HG03066 (cell line): ENCODE measurements around the gene UBXN6.

Experiments used
- ATAC-seq: cut with Tn5 transposase; IDR thresholded peaks from one replicate; pipeline ENCODE4 v1.9.1; 2021; ENCODE audit warnings: low read depth; ENCODE audit not compliant: unreplicated experiment

The UBXN6 gene

DNA sequence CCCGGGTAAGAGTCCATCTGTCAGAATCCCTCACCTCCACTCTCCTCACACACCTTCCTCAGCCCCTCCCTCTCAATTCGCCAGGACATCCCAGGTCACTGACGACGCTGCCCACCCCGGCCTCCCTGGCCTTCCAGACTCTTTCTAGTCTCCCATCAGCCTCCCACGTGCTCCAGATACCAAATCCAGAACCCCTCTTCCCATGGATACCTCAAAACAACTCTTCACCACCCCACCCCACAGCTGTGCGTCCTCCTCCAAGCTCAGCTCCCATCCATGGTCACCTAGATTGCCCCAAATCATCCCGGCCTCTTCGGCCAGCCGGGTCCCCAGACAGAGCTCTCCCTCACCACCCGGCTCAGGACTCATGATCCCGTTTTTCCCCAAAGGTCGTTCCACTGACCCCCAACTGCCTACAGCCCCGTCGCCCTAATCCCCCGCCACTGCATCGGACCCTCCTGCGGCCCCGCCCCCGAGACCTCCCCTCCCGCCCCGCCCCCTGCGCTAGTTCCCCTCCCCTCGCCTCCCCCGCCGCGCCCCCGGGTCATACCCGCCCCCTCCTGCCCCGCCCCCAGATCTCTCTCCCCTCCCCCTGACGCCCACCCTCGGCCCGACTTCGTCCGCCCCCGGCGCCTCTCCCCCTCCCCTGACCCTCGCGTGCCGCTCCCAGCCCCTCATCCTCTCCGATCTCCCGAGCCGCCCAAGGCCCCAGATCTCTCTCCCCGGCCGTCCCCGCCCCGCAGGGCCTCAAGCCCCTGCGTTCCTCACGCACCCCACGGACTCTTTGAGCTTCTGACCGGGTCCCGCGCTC is 546 bp downstream of the UBXN6 start:
- peak; percentile 11 for ATAC-seq

DNA sequence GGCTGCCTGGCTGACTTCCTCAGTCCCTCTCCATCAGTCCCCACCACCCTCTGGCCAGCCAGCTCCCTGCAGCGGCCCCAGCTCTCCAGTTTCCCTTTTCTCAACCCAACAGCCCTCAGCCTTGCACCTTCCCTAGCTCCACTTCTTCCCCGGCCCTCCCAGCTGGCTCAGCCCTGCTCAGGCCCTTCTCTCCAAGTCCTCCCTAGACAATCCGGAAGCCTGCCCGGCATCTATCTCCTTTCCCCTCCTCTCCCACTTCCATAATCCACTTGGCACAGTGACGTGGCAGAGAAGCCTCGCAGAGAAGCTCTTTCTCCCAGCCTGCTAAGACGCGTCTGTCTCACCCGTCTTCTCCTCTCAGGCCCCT is 1.1 kb downstream of the UBXN6 start:
- no peak for ATAC-seq

DNA sequence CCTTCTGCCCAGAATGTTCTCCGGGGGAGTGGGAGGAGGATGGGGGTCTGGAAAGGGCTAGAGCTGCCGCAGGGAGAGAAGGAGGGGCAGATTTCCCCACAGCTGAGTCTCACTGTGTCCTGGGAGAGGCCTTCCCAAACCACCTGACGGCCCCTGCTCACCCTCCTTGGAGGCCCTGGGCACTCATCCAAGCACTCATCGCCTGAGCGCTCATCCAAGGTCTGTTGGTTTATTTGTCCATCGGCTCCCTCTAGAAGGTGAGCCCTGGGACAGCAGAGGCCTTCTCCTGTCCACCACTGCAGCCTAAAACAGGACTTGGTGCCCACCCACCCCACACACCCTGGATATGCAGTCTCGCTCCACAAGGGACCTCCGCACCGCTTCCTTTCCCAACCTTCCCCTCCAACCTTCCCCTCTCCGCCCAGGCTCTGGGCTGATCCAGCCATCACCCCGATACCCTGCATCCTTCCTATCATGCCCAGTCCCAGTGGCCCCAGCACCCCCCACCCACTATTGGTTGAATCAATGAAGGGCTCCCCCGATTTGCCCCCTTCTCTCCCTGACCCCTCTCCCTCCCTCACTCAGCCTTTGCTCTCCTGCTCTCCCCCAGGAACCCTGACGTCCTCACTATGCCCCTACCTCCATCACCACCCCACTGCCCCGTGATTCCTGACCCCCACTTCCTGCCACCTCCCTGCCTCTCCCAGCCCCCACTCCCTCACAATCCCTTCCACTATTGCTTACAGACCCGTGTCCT is 1.7 kb downstream of the UBXN6 start:
- no peak for ATAC-seq

DNA sequence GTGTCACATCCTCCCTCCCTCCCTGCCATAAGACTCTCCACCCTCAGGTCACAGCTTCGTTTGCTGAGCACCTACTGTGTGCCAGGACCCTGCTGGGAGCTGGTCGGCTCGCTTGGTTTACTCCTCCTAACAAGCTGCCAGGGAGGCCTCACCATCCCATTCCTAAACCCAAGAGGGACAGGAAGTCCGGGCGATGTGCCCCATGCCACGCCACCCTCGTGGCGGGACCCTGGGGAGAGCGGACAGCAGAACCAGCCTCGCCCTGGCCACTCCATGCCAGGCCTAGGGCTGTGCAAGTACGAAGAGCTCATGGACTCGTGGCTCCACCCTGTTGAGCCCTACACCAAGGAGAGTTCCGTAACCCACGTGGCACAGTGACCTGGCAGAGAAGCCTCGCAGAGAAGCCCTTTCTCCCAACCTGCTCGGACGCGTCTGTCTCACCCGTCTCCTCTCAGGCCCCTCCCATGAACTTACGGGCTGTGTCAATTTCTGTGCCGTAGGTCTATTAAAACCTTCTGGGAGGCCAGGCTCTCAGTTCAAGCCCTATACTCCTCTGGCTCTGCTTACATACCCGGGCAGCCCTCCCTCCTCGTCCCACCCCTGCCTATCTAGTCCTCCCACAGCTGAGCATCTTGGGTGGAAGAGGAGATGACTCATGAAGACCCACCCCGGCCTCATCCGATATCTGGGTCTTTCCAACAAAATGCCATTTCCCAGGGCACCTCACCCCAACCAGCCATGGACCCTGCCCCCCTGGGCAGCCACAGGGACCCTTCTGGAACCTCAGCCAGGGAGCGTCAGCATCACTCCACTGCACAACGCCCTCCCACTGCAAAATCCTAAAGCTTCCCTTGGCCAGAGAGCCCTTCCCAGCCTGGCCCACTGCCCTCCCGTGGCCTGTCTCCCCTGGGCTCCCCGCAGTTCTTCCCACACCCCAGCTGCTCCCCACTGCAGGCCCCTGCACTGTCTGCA is 2.6 kb downstream of the UBXN6 start:
- no peak for ATAC-seq

DNA sequence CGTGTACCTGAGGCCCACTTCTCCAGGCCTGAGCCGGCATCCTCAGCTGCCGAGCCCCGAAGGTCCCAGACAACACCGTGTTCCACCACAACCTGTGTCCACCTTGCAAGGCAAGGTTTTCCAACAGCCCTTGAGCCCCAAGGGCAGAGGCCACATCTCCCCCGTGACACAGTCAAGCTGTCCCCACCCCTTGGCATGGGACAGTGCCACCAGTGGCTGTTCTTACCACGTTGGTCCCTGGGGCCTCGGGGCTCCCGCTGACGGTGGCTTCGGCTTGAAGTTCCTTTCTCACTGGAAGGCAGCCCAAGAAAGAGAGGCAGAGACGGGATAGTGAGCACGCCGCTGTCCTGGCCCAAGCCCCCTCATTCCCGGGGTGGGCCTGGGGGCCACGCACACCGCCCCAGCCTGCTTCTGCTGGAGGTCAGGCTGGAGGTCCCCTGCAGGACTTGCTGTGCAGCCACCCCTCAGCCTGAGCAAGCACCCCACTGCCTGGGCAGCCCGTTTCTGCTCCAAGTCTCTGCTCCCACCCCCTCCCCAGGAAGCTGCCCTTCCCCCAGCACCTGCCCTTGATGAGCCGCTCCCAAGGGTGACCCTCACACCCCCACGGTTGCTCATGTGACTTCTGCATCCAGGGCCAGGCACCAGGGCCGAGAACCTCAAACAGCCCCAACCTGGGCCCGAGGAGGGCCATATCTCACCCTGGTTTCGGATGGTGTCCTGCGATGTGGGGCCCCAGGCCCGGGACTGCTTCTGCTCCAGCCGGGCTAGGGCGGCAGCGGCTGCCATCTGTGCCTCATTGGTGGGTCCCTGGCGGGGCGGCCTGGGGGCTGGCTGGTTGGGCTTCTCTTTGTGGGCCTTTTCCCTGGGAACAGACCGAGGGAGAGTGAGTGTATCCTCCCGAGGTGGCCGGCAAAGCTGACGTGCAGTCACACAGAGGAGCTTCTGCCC is 4.1 kb downstream of the UBXN6 start:
- ATAC-seq: no peak

DNA sequence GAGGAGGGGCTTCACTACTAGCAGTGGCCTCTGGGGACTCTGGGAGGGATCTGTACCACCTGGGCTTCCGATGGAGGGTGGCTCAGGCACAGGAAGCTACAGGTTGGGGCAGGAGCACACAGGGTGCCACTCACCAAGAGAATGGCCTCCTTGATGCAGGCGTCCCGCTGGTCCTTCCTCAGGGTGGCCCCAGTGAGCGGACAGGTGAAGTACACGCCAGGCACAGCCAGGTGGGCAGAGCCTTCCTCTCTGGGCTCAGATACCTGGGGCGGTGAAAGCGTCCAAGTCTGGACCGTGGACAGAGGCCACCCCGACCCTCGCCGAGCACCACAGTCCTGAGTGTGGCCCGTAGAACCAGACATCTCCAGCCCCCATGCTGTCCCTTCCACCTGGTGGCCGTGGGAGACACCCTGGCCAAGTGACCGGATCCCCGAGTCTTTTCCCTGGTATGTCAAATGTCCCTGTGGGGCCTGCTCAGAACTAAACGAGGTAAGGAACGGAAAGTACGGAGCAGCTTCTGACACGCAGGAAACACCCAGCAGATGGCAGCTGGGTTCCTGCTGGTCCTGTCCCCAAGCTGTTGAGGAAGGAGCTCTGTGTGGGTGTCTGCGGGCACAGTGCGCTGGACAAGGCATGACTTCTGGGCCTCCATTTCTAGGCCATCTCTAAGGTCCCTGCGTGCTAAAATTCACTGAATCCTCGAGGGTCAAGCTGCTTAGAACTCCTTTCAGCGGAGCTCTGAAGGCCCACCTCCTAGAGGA is 5.2 kb downstream of the UBXN6 start:
- ATAC-seq: no peak

DNA sequence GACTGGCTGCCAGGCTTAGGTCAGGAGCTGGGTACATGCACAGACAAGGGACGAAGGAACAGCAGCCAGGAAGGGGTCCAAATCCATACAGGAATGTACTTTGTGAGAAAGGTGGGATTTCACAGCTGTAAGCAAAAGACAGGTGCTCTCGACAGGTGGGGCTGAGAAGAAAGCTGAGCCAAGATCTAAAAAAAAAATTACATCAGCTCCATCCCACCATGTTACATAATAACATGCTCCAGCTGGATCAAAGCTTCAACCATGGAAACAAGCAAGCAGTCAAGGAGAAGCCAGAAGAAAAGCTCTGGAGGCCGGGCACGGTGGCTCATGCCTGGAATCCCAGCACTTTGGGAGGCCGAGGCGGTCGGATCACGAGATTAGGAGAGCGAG is 8.0 kb downstream of the UBXN6 start:
- no peak for ATAC-seq

DNA sequence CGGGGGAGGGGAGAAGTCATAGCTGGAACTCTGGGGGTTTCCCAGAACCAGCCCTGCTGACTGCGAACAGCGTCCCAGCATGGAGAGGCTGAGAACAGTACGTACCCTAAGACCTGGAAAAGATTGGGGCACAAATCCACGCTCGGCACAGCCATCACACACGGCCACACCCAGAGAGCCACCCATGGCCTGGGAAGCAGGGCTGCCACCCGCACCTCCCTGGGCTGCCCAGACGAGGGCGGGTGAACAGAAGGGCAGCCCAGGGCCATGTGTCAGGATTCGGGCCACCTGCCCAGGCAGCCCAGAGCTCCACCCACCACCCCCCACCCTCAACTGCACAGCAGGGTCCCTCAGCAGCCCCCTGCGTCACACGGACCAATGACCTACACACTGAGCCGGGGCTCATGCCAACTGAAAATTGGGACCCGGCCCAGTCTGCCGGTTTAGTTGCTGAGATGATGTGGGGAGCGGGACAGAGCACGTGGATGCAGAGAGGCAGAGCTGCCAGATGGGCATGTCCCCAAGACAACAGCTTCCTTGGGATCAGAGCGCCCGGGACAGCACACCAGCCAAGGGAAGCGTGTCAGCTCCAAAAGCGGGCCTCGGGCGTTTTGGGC is 8.5 kb downstream of the UBXN6 start:
- no peak for ATAC-seq

DNA sequence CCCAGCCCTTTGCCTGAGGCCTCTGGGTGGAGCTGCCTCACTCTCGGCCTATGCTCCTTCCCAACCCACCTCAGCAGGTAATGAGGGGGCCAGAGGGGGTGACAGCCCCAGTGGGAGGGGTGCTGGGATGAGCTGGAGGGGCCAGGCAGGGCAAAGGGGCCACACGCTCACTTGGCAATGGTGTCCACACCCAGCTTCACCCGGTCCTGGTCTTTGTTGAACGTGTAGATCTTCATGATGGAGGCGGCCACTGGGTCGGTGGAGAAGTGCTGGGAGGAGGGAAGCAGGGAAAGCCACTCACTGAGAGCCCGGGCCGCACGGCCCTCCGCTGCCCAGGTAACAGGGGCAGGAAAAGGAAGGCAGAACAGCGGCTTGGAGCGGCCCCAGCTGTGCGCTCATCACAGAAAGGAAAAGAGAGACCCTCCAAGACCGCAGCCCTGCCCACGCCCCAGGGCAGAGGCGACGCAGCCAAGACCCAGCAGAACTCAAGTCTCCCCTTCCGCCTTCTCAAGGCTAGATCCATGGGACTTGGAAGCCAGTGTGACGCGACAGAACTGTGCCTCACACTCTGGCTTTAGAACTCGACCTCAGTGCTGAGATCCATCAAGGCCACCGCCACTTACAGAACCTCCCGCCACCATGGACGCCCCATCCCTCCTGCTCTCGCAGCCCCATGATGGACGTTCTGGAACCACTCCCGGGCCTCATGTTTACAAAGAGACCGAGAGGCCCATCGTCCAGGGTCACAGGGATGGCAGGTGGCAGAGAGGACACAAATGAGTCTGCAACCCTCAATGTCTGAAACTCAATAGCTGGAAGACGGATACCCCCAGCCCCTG is 9.2 kb downstream of the UBXN6 start:
- no peak for ATAC-seq

DNA sequence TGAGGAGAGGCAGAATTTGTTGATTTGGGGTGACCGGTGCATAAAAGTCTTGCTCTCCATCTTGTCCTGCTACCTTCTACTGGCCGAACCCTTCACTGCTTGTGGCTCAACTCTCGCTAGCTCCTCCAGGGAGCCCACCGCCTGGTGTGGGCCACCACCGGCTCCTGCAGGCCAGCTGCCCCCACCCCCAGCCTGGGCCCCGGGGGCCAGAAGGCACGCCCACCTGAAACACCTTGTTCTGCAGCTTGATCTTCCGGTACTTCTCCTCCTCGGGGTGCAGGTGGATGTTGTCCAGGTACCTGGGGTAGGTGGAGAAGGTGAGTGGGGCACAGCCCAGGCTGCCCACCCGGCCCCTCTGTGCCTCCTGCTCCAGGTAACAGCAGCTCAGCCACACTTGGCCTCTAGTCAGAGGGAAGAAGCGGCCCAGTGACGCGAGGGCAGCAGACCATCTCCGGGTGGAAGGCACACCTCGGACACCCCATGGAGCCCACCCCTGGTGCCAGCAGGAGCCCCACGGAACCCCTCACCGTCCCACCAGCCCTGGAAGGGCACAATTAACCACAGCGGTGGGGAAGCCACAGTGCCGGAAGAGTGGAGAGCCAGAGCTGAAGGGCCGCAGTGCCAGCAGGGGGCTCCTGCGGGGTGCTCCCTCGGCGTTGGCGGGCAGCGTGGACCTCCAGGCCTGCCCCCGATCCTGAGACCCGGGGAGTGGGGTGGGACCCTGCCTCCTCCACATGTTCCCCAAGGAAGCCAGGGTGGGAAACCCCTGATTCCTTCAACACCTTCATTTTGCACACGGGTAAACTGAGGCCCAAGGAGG is 10.1 kb downstream of the UBXN6 start:
- ATAC-seq: no peak

DNA sequence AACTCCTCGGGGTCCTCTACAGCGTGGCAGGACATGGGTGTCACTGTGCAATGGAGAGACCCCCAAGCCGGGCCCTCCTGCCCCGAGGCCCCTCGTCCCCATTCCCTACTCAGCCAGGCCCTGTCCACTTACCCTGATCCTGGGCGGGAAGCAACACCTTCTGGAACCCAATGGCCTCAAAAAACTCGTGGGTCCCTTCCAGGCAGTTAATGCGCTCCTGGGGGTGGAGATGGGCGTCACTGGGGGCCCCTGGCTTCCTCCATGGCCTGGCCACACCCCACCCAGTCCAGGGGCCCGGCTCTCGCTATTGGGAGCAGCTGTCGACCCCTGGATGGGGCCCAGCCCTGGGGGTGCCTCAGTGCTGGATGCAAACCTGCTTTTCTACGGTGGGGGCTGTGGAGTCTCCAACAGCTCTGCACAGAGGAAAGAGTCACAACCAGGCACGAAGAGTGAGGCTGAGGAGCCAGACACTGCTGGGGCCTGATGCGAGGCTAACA is 10.8 kb downstream of the UBXN6 start:
- ATAC-seq: no peak

DNA sequence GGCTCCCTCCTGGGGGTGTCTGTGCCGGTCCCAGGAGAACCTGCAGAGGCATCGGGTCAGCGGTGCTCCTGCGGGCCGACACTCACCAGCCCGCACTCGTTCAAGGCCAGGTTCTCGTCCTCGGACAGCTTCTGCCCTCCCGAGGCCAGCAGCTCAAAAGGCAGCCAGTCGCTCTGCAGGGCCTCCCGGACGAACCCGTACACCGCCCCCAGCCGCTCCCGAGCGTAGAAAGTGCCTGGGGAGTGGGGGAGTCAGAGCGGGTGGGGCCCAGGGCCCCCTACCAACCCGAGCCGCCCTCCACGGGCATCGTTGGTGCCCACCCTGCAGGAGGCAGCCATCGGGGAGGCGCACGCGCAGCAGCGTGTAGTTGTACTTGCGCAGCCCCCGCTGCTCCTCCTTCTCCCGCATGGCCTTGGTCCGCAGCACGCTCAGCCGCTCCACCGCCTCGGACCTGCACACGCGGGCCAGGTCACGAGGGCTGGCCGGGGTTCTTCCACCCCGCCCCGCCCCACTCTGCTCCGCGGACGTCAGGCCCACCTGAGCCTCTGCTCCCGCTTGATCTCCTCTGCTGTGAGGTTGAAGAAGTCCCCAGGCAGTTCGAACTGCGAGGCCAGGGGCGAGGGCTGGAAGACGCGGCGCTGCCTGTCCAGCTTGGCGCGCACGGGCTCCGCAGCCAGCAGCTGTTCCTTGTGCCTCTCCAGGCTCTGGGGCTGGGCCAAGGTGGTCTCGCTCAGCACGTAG is 11.5 kb downstream of the UBXN6 start:
- no peak for ATAC-seq

DNA sequence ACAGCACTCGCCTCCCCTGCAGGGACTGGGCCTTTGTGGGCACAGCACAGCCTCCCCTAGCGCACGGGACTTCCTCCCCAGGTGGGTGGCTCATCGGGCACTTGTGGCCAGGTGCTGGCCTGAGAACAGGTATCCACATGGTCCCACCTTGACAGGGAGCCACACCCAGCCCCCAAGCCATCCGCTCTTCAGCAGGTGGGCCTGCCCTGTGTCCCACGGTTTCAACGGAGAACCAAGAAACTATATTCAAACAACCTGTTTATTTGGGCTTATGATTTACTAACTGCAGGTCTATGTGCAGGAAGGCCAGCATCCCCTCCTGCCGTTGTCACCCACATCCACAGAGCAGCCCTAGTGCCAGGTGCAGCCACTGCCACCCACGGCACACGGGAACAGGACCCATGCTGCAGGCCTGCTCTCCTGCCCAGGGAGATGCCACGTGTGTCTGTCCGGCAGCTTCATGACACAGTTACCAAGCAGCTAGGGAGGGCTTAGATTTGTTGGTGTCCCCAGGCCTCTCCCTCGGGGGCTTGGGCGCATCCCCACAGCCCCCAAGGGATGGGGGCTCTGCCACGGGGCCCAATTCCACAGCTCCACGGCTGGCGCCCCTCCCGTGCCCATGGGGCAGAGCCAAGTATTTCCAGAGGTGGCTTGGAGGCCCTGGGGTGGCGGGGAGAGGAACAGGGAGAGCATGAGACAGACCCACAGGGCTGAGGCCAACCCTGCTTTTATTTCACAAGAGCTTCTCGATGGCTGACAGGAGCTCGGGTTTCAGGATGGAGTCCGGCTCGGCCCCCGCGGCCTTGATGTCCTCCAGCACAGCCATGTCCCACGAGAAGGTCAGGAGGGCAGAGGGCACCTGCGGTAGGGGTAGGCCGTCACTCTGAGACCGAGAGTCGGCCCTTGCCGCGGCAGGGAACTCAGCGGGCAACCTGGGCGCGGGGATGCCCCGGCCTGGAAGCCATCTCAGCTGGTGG is 12.5 kb downstream of the UBXN6 start:
- ATAC-seq: no peak

DNA sequence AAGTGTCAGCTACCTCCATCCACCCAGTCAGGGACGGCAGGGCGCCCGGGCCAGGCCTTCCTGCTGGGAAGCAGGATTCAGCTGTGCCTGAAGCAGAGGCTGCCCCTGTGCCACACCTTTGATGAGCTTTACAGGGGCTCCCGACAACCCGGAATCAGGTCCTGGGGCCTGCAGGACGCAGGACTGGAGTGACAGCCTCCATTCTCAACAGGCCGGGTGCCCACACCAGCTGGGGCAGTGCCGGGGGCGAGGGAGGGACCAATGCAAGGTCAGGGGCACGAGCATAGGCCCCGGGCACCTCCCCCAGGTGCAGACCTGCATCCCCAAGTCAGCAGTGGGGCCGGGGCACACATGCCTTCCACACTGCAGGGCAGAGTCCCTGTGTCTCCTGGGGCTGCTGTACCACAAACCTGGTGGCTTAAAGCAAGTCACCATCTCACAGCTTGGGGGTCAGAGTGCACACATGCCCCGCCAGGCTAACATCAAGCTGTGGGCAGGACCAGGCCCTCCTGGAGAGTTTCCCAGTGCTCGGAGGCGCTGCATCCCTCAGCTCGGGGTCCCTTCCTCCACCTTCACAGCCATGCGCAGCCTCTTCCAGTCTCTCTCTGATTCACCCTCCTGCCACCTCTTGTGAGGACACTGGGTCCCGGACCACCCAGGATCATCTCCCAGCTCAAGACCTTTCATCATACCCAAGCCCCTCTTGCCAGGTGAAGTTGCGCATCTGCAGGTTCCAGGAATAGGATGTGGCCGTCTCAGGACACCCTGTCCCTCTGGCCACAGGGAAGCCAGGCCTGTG is 13.4 kb downstream of the UBXN6 start:
- no peak for ATAC-seq
